HG02642 (cell line): ENCODE measurements around the gene SOWAHD.
"Not testable (repeated sequence)": the region's sequence is repeated elsewhere in the genome, so short reads cannot be mapped to it uniquely, and the experiment has no call there.

Experiments
- ATAC-seq: cut with Tn5 transposase; IDR thresholded peaks from one replicate; pipeline ENCODE4 v1.9.1; 2021; ENCODE audit warnings: mild to moderate bottlenecking; ENCODE audit not compliant: unreplicated experiment, poor library complexity

Gene SOWAHD

GRCh38 chrX:119757646-119757978 is 776 bp upstream of the SOWAHD start:
- ATAC-seq = no peak

DNA sequence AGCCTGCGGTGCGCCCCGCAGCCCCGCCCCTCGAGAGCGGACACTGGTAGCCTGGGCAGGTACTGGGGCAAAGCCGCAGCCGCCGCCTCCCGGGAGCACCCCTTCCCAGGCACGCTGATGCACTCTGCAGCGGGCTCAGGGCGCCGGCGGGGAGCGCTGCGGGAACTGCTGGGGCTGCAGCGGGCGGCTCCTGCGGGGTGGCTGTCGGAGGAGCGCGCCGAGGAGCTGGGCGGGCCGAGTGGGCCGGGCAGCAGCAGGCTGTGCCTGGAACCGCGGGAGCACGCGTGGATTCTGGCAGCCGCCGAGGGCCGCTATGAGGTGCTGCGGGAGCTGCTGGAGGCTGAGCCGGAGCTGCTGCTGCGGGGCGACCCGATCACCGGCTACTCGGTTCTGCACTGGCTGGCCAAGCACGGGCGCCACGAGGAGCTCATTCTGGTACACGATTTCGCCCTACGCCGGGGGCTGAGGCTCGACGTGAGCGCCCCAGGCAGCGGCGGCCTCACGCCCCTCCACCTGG is 401 bp downstream of the SOWAHD start:
- ATAC-seq = no peak

DNA sequence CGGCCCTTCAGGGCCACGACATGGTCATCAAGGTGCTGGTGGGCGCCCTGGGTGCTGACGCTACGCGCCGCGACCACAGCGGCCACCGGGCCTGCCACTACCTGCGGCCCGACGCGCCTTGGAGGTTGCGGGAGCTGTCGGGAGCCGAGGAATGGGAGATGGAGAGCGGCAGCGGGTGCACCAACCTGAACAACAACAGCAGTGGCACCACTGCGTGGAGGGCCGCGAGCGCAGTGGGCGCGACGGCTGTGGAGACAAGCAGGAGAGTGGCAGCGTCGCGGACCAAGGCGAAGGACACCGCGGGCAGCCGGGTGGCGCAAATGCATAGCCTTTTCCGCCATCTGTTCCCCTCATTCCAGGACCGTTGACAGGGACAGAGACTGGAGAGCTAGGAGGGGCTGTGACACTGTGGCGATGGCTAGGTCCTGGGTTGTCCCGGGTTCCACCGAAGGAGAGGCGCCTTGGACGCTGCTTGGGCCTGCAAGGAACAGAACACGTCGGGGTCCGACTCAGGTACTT is 919 bp downstream of the SOWAHD start:
- no peak for ATAC-seq

DNA sequence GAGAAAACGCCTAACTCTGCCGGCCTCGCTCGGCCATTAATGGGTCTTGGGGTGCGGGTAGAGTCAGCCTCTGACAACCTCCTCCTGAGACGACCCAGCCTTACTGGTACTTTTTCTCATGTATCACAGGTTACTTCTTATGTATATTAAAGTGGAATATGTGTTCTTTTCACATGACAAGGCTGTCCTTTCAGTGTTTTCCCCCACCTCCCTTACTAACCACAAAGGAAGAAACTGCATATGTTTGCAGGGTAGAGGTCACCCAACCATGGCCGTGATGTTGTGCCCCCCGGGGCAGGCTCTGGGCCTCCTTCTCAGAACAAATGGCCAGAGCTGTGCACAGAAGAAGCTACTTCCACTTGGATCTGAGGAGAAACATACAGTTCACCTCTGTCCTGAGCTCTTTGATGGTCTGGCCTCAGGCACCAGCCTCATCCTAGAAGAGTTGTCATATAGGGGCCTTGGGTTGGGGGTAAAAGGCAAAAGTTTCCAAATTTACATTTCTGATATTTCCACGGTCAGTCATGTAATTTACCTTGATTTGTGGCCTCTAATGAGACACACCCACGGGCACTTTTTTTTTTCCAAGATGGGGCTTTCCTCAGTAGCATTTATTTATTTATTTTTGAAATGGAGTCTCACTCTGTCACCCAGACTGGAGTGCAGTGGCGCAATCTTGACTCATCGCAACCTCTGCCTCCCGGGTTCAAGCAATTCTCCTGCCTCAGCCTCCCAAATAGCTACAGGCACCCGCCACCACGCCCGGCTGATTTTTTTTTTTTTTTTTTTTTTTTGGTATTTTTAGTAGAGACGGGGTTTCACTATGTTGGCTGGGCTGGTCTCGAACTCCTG is 1.9 kb downstream of the SOWAHD start:
- no peak for ATAC-seq

GRCh38 chrX:119762718-119763117 is 4.3 kb downstream of the SOWAHD start:
- ATAC-seq = no peak

DNA sequence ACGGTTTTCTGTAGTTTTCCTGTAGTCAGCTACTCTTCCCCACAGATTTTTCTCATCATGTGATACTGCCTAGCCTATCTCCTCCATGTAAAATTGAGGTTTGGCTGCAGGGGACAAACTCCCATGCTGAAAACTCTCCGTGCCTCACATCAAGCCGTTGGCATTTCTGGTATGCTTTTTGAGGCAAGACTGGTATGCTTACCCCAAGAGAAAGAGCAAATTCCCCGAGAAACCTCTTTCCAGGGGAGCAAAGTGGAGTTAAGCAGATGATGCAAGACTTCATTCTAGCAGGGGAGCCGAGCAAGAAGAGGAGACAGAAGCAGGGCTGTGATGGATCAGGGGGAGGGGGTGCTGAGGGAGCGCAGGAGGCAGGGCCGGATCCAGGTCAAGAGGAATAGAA is 4.8 kb downstream of the SOWAHD start:
- ATAC-seq = no peak

DNA sequence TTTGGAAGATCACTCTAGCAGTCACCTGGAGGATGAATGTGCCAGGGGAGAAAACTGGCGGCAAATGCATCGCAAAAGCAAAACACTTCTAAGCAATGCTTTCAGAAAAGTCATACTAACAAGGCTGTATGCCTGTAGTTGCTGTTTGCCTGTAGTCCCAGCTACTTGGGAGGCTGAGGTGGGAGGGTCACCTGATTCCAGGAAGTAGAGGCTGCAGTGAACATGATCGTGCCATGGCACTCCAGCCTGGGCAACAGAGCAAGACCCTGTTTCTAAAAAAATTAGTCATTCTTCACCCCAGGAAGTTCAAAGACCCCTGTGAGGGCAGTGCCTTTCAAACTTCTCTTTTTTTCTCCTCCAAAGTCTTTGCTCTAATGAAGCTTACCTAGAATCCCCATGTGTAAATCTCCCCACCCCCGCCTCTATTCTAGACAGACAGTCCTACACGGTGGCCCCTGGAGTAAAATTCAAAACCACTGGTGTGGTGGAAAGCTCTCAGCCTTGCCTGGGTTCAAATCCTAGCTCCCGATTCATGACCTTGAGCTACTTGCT is 5.5 kb downstream of the SOWAHD start:
- no peak for ATAC-seq

GRCh38 chrX:119768436-119768835 is 10.0 kb downstream of the SOWAHD start:
- not testable (repeated sequence) for ATAC-seq

- not testable (repeated sequence) for ATAC-seq
These were observed 11.0 kb downstream of the SOWAHD start for GRCh38 chrX:119769388-119769787.

DNA sequence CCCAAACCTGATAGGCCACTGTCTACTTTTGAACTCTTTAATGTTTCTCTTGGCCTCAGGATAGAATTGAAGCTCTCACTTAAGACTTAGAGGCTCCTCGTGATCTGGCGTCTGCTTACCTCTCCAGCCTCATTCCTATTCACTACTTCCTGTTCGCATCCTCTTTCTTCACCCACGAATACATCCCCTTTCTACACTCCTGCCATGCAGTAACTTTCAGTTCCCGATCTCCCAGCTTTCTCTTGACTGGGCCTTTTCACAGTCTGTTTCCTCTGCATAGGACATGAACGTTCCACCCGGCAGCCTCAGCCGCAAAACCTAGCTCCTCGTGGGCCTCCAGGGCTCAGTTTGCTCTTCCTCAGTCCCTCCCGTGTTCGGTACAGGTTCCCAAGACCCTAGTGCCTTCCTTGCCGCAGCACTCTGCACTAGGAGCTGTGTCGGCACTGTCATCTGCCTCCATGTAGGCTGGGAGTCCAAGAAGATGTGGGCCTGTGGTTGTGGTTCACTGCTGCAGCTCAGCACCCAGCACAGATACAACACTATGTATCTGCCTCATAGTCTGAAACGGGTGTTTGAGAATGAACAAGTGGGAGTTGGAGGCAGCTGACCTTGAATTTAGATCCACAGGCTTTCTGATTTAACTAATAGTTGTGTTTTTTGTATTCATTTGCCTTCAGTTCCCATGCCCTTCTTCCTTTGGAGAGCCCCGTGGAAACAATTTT is 17.3 kb downstream of the SOWAHD start:
- no peak for ATAC-seq

DNA sequence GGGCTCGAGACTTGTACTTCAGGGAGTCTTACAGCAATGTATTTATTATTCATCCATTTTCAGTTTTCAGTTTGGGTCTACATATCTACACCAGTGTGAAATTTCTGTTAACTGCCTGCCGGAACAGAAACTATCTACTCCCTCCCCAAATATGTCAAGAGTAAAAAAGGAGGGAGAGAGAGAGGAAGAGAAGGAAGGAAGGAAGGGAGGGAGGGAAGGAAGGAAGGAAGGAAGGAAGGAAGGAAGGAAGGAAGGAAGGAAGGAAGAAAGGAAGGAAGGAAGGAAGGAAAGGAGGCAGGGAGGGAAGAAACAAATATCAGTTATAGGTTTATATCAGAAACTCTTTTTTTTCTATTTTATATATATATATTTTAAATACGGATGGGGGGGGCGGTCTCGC is 20.4 kb downstream of the SOWAHD start:
- no peak for ATAC-seq

GRCh38 chrX:119783026-119783425 is 24.6 kb downstream of the SOWAHD start:
- ATAC-seq = no peak

DNA sequence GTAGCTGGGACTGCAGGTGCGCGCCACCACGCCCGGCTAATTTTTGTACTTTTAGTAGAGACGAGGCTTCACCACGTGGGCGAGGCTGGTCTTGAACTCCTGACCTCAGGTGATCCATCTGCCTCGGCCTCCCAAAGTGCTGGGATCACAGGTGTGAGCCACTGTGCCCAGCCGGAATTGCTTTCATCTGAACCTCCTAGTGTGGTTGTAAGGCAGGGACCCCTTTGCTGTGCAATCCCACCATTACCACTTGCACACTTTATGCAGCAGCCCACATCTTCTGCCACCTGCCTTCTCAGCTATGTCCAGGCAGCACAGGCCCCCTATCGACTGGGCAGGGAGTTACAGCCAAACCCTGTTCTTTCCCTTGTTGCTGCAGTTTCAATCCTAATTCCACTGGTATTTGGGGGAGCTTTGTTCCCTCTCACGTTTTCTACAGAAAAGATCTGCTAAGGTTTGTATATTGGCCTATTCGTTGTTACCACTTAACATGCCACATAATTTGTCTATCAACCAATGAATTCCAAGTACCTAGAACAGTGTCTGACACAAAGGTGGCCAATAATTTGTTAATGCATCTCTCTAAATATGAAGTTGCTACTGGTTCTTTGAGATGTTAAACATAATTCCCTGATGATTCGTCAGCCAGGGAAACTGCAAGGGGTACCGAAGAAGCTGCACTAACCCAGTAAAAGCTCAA is 26.5 kb downstream of the SOWAHD start:
- ATAC-seq = no peak

DNA sequence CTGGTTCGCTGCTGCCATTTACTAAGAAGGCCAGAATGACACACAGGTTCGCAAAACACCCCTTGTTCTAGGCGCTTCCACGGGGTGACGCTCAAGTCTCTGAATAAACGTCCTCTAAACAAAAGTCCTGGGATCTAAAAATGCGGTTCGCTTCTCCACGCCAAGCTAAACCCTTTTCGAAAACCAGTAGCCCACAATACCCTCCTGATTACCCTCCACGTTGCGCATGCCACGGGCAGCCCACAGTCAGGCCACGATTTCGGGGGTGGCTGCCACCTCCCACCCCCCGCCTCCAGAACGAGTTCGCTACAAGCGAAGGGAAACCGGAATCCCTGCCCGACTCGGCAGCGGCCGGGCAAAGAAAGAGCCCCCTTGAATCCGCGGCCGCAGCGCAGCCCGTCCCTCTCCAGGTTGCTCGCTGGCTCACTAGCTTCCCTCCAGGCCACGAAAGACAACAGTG is 32.6 kb downstream of the SOWAHD start:
- peak; percentile 30 for ATAC-seq

DNA sequence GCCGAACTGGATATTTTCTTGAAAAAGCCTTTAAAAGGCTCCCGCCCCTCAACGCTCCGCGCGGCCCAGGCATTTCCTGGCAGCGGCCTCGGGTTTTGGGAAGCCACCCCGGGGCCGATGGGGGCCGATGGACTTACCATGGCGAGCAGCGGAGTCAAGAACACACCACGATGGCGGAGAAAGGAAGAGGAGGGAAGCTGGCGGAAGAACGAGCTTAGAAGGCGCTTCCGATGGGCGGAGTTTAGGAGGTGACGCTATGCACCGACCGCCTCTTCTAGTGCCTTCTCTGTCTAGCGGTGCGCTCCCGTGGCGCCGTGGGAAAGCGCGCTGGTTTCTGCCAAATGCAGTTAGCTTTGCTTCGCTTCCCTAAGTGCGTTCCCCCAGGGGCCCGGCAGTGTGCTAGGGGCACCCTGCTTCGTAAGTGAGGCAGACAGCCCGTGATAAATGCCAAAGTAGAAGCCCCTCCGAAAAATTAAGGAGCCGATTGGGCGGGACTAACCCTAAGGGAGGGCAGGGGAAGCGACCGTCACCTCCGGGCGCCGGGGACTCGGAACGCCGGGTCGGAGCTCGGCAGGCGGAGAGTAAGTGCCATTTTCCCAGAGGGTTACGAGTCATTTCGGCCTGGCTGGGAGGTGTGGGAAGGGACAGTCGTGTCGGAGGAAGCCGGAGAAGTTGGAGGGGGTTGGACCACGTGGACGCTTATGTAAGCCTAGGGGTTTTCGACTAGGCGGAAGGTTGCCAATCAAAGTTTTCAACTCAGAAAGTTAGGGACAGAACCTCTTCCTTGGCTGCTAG is 33.2 kb downstream of the SOWAHD start, which contains the start of gene RPL39:
TSS of gene RPL39 (minus strand) at position 194 of the 795 bp plus-strand sequence. CDS start at position 140, 54 bp downstream.
- ATAC-seq = peak; percentile 94

GRCh38 chrX:119801253-119802221 is 43.1 kb downstream of the SOWAHD start:
- ATAC-seq = no peak

- no peak for ATAC-seq
These were observed 44.2 kb downstream of the SOWAHD start for GRCh38 chrX:119802546-119802945.

DNA sequence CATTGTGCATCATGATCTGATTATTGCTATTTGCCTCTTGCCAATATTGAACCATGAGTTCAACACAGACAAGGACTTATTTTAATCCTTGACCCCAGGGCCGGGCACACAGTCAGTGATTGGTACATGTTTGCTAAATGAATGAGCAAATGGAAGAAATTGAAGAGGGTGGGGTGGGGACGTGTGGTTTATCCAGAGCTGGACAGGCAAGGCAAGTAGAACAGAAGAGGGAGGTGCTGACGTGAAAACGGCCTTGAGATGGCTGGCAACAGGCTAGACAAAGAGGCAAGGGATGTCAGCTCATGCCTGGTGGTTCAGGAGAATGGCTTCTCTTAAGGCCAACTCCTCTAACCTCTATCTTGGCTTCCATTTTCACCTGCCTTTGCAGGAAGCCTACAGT is 50.1 kb downstream of the SOWAHD start:
- not testable (repeated sequence) for ATAC-seq
